GM12878 (cell line): ENCODE measurements around the gene ACE2.

ENCODE experiments used
- CBFB ChIP-seq: IDR thresholded peaks from 2 replicates; pipeline ENCODE4 v1.6.1; 2016; ENCODE audit warnings: antibody characterized with exemption, low read depth
- DPF2 ChIP-seq: fragments of 450-650 bp; IDR thresholded peaks from 2 replicates; pipeline ENCODE4 v1.6.1; 2017; ENCODE audit warnings: mild to moderate bottlenecking
- HDAC6 ChIP-seq: fragments of 200-600 bp; sonication (generic); IDR thresholded peaks from one replicate; pipeline ENCODE4 v1.8.0; 2017; ENCODE audit warnings: antibody characterized with exemption; ENCODE audit not compliant: unreplicated experiment
- JUND ChIP-seq: IDR thresholded peaks from 2 replicates; pipeline ENCODE4 v1.6.1; 2012; ENCODE audit warnings: low read depth, mild to moderate bottlenecking, low read length, improper control_type of control experiment, moderate library complexity
- KAT2A ChIP-seq: conservative IDR thresholded peaks from 2 replicates; pipeline ENCODE4 v1.6.1; 2011; ENCODE audit warnings: low read depth, low read length; ENCODE audit not compliant: control insufficient read depth
- NFYB ChIP-seq: IDR thresholded peaks from 2 replicates; pipeline ENCODE4 v1.6.1; 2011; ENCODE audit warnings: low read depth, mild to moderate bottlenecking, low read length, improper control_type of control experiment, moderate library complexity; ENCODE audit not compliant: insufficient read depth
- TF ChIP-seq, protein P1 (sequence below), 3 experiments: IDR thresholded peaks in 2 of 3; conservative IDR thresholded peaks in 1 of 3; 2 replicates each; pipeline ENCODE4 v1.5.1; 2011; ENCODE audit warnings: low read depth in 3 of 3, low read length in 3 of 3, mild to moderate bottlenecking in 3 of 3, control low read depth in 2 of 3, moderate library complexity in 2 of 3, inconsistent platforms in 1 of 3, mixed read lengths in 1 of 3; ENCODE audit not compliant: control insufficient read depth in 2 of 3, insufficient read depth in 1 of 3; ENCODE audit errors: extremely low read depth in 1 of 3
- TF ChIP-seq, protein P2 (sequence below): IDR thresholded peaks from 2 replicates; pipeline ENCODE4 v1.6.1; 2011; ENCODE audit warnings: borderline replicate concordance, low read depth, mild to moderate bottlenecking, moderate library complexity, mixed read lengths, low read length; ENCODE audit not compliant: insufficient read depth; ENCODE audit errors: extremely low read length

DNA sequence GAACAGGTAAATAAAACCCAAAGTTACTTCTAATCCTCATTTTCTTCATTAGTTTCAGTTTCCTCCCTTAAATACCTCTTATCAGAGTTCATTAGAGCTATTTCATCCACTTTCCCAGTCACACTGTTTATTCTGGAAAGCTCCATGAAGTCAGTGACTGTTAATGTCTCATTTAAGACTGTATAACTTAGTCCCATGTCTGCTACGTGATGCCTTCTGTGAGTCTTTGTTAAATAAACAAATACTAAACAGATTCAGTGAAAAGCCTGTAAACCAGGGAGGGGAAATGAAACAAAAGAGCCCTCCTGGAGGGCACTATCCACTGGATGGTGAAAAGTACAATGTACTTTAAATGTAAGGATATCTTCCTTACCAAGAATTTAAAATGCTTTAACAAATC is 24.7 kb downstream of the ACE2 start:
- no peak for TF ChIP-seq CBFB
- TF ChIP-seq DPF2 = no peak
- TF ChIP-seq, protein P1, sequence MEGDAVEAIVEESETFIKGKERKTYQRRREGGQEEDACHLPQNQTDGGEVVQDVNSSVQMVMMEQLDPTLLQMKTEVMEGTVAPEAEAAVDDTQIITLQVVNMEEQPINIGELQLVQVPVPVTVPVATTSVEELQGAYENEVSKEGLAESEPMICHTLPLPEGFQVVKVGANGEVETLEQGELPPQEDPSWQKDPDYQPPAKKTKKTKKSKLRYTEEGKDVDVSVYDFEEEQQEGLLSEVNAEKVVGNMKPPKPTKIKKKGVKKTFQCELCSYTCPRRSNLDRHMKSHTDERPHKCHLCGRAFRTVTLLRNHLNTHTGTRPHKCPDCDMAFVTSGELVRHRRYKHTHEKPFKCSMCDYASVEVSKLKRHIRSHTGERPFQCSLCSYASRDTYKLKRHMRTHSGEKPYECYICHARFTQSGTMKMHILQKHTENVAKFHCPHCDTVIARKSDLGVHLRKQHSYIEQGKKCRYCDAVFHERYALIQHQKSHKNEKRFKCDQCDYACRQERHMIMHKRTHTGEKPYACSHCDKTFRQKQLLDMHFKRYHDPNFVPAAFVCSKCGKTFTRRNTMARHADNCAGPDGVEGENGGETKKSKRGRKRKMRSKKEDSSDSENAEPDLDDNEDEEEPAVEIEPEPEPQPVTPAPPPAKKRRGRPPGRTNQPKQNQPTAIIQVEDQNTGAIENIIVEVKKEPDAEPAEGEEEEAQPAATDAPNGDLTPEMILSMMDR (IDR thresholded peaks at IDR 0.05 in 2 of 3, conservative IDR thresholded peaks at IDR 0.05 in 1 of 3; ENCODE audit: control insufficient read depth in 2 of 3, extremely low read depth in 1 of 3, insufficient read depth in 1 of 3, low read depth in 3 of 3, low read length in 3 of 3) = no peak
- TF ChIP-seq HDAC6 = no peak
- TF ChIP-seq JUND = no peak
- TF ChIP-seq KAT2A = no peak
- TF ChIP-seq, protein P2, sequence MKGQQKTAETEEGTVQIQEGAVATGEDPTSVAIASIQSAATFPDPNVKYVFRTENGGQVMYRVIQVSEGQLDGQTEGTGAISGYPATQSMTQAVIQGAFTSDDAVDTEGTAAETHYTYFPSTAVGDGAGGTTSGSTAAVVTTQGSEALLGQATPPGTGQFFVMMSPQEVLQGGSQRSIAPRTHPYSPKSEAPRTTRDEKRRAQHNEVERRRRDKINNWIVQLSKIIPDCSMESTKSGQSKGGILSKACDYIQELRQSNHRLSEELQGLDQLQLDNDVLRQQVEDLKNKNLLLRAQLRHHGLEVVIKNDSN = no peak
- no peak for TF ChIP-seq NFYB
